ENCODE data around the gene STOX1. TPM values are rescaled to one million over a fixed set of nuclear protein-coding genes. Genes with fewer than 3 reads are reported as not detected.

The STOX1 gene
- total and polyA plus RNA-seq, 2 of the 13 experiments (the other 11 are each of a cell fraction or from before 2014, with no cell fraction given): 2.5 to 6.0 TPM

DNA sequence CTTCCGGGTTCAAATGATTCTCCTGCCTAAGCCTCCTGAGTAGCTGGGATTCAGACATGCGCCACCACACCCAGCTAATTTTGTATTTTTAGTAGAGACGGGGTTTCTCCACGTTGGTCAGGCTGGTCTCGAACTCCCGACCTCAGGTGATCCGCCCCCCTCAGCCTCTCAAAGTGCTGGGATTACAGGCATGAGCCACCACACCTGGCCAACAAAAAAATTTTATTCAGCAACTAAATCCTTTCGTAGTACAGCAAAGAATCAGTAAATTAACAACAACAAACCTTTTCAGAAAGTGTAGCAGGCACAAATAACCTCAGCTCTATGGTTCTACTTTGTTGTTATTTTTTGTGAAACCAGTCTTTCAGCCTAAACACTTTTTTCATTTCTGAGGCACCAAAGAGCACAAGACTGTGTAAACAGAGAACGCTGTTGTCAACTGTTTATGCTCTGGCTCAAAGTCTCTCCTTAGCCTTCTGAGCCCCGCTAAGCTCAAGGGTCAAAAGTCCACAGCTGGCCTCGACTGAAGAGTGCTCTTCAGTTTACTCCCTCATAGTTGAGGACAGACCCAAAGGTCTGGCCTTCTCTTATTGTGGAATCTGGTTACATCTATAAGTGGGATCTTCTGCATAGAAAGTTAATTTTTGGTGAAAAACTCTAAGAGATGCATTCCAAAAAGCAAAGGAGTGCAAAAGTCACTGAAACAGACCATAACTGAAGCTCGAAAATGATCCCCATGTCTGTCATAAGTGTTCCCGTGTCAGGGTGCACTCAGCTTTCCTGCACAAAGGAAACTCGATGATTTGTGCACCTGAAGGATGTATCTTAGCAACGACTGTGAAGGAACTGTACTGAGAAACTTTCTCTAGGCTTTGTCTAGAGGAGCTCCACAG, 49.2 kb downstream of the STOX1 start (continued):
- no peak for TF ChIP-seq ZNF703 (CRISPR knock-in tag; IDR thresholded peaks at IDR 0.05; ENCODE audit: borderline replicate concordance)
- no peak for TF ChIP-seq ZFP36L2 (CRISPR knock-in tag; IDR thresholded peaks at IDR 0.05)
- no peak for TF ChIP-seq CERS6 (CRISPR knock-in tag; IDR thresholded peaks at IDR 0.05)
- peak; percentile 56; the same call in 1 of the 2 replicates for TF ChIP-seq ZNF263 (CRISPR knock-in tag; IDR thresholded peaks at IDR 0.05)
- TF ChIP-seq ZNF260 (CRISPR knock-in tag; IDR thresholded peaks at IDR 0.05; ENCODE audit: borderline replicate concordance, low read depth): no peak
- peak; percentile 53; the same call in 1 of the 2 replicates for TF ChIP-seq ZNF292 (CRISPR knock-in tag; IDR thresholded peaks at IDR 0.05; ENCODE audit: borderline replicate concordance, low read depth)
- peak; percentile 85; the same call in 1 of the 2 replicates for TF ChIP-seq ZFP36L1 (CRISPR knock-in tag; IDR thresholded peaks at IDR 0.05)
- no peak for TF ChIP-seq TAF15 (IDR thresholded peaks at IDR 0.05; ENCODE audit: low read depth, low read length, poor library complexity, severe bottlenecking)
- TF ChIP-seq, protein P1, sequence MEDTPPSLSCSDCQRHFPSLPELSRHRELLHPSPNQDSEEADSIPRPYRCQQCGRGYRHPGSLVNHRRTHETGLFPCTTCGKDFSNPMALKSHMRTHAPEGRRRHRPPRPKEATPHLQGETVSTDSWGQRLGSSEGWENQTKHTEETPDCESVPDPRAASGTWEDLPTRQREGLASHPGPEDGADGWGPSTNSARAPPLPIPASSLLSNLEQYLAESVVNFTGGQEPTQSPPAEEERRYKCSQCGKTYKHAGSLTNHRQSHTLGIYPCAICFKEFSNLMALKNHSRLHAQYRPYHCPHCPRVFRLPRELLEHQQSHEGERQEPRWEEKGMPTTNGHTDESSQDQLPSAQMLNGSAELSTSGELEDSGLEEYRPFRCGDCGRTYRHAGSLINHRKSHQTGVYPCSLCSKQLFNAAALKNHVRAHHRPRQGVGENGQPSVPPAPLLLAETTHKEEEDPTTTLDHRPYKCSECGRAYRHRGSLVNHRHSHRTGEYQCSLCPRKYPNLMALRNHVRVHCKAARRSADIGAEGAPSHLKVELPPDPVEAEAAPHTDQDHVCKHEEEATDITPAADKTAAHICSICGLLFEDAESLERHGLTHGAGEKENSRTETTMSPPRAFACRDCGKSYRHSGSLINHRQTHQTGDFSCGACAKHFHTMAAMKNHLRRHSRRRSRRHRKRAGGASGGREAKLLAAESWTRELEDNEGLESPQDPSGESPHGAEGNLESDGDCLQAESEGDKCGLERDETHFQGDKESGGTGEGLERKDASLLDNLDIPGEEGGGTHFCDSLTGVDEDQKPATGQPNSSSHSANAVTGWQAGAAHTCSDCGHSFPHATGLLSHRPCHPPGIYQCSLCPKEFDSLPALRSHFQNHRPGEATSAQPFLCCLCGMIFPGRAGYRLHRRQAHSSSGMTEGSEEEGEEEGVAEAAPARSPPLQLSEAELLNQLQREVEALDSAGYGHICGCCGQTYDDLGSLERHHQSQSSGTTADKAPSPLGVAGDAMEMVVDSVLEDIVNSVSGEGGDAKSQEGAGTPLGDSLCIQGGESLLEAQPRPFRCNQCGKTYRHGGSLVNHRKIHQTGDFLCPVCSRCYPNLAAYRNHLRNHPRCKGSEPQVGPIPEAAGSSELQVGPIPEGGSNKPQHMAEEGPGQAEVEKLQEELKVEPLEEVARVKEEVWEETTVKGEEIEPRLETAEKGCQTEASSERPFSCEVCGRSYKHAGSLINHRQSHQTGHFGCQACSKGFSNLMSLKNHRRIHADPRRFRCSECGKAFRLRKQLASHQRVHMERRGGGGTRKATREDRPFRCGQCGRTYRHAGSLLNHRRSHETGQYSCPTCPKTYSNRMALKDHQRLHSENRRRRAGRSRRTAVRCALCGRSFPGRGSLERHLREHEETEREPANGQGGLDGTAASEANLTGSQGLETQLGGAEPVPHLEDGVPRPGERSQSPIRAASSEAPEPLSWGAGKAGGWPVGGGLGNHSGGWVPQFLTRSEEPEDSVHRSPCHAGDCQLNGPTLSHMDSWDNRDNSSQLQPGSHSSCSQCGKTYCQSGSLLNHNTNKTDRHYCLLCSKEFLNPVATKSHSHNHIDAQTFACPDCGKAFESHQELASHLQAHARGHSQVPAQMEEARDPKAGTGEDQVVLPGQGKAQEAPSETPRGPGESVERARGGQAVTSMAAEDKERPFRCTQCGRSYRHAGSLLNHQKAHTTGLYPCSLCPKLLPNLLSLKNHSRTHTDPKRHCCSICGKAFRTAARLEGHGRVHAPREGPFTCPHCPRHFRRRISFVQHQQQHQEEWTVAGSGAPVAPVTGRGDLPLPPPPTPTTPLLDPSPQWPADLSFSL (CRISPR knock-in tag; IDR thresholded peaks at IDR 0.05): no peak
- TF ChIP-seq CCDC6 (CRISPR knock-in tag; IDR thresholded peaks at IDR 0.05): no peak
- no peak for TF ChIP-seq HINFP (CRISPR knock-in tag; IDR thresholded peaks at IDR 0.05; ENCODE audit: low read depth)
- no peak for TF ChIP-seq ZNF224 (CRISPR knock-in tag; IDR thresholded peaks at IDR 0.05)
- TF ChIP-seq FOXM1 (CRISPR knock-in tag; IDR thresholded peaks at IDR 0.05): no peak
- TF ChIP-seq CREB3 (CRISPR knock-in tag; IDR thresholded peaks at IDR 0.05): no peak
- TF ChIP-seq, protein P2, sequence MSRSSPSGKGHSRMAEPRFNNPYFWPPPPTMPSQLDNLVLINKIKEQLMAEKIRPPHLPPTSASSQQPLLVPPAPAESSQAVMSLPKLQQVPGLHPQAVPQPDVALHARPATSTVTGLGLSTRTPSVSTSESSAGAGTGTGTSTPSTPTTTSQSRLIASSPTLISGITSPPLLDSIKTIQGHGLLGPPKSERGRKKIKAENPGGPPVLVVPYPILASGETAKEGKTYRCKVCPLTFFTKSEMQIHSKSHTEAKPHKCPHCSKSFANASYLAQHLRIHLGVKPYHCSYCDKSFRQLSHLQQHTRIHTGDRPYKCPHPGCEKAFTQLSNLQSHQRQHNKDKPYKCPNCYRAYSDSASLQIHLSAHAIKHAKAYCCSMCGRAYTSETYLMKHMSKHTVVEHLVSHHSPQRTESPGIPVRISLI (CRISPR knock-in tag; IDR thresholded peaks at IDR 0.05; ENCODE audit: borderline replicate concordance): peak; percentile 95
- no peak; the same call in 1 of the 2 replicates for TF ChIP-seq ZNF749 (CRISPR knock-in tag; IDR thresholded peaks at IDR 0.05; ENCODE audit: borderline replicate concordance)
